SIG-M5 treated with dmso at 0.1 percent for 504 hours (cell line): ENCODE measurements around the gene DHRS13.
"Not testable (repeated sequence)": the region's sequence is repeated elsewhere in the genome, so short reads cannot be mapped to it uniquely, and the experiment has no call there.

ENCODE experiments used
- DNase-seq: peaks from one replicate; lab custom pipeline; 2025; ENCODE audit not compliant: unreplicated experiment; lab: John Stamatoyannopoulos, UW

DHRS13 gene

DNA sequence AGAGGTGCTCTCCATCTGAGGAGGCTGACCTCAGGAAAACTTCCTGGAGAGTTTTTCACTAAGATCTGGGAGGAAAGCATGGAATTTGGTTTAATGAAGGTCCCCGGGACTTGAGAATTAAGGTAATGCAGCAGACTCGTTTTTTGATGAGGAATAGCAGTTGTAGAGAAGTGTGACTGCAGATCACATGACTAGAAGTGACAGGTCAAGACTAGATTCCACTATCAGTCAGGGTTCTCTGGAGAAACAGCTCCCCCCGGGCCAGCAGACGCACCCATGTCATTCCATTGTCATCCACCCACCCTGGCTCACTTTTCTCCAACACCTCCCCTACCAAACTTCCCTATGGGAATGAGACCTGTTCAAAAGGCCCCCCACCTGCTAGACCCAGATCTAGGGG lies 1.9 kb upstream of the DHRS13 start:
- no peak for DNase-seq

DNA sequence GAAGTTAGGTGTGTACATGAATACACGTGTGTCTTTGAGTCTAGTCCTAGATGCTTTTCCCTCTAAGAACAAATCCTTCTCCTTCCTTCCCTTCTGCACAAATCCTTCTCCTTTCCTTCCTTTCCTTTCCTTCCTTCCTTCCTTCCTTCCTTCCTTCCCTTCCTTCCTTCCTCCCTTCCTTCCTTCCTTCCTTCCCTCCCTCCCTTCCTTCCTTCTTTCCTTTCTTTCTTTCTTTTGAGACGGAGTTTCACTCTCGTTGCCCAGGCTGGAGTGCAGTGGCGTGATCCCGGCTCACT lies 615 bp upstream of the DHRS13 start:
- DNase-seq, result not testable (repeated sequence)

DNA sequence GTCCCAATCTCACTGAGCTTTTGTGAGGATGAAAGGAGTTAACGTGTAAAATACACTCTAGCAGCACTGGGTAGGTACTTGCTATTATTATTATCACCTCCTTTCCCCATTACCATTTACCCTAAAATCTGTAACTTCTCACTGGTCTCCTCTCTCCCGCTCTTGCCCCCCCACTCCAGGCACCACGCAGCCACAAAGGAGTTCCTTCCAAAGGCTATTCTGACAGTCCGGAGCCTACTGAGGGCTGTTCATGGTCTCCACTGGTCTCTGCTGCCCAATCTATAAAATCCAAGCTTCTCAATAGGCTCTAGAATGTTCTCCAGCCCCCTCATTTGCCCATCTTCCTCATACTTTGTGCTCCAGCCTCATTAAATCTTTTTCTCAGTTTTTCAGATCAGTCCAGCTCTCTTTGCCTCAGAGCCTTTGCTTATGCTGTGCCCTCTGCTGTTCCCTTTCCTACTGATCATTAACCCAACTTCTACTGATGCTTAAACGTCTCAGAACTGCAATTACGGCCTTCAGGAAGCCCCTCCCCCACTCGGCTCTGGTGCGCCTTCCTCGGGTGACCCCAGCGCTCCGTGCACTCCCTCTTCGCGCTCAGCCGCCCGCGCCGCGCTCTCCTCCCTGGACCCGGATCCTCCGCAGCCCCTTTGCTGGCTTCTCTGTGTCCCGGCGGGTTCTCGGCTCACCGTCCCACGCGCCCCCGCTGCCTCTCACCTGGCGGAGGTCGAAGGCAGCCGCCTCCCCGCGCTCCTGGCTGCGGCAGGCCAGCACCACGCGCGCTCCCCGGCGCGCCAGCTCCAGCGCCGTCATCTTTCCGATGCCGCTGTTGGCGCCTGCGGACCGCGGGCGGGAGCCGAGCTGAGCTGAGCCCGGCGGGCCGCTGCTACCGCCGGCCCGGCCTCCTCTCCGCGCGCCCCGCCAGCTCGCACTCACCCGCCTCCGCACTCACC lies 737 bp downstream of the DHRS13 start:
- peak; percentile 52 for DNase-seq

DNA sequence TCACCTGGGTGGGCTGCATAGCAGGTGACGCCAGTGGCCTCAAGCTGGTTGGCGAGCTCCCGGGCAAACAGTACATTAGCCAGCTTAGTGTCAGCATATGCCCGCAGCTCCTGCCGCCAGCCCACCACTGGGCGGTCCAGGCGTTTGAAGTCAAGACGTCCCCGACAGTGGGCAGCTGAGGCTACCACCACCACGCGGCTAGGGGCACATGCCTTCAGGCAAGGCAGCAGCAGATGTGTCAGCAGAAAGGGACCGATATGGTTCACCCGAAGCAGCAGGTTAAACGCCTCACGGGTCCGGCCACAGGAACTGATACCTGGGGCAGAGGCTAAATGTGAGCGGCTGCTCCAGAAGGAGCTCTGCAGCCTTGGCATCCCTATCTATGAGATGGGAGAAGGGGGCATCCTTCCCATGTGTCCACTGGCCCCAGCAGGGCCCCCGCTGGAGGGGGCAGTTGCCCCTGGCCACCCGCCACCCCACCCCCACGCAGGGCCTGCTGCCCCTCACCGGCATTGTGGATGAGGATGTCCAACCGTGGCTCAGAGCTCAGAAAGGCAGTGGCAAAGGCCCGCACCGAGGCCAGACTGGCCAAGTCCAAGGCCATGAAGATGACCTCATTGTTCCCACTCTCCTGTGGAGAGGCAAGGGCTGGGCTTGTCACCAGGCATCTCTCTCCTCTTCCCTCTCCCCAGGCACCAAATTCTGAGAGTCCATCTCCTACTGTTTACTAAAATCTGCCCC lies 1.7 kb downstream of the DHRS13 start:
- no peak for DNase-seq

DNA sequence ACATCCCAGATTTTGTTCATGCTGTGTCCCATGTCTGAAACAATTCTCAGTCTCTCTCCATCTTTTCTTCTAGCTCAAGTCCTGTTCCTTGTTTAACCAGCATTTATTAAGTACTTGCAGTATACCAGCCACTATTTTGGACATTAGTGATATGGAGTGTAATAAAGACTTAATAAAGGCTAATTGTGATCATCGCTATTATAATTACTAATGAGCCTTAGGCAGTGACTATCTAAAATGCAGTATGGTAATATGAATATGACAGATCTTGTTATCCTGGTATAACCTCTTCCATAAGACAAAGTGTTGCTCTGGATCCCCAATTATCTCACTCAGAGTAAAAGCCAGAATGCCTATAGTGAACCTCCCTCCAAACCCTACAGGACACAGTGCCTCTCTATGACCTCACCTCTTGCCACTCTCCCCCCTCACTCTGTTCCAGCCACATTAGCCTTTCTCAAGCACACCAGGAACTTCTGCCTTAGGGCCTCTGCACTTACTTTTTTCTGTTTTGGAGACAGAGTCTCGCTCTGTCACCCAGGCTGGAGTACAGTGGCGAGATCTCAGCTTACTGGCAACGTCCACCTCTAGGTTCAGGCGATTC lies 3.6 kb downstream of the DHRS13 start:
- DNase-seq, result no peak

DNA sequence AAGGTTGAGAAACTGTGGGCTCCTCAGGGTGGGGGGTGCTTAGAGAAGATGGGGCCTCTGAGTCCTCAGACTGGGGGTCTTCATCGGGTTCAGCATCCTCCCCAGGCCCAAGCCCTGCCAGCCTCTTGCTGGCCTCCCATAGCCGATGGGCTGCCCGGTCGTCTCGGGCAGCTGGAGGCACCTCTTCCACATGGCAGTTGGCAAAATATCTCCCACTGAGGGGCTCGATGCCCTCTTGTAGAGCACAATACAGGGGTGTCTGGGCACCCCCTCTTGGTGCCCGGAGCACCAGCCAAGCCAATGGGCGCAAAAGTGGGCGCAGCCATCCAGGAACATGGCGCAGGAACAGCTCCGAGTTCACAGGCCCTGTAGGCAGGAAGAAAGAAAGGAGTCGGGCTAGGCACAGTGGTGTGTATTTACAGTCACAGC lies 4.3 kb downstream of the DHRS13 start:
- no peak for DNase-seq

DNA sequence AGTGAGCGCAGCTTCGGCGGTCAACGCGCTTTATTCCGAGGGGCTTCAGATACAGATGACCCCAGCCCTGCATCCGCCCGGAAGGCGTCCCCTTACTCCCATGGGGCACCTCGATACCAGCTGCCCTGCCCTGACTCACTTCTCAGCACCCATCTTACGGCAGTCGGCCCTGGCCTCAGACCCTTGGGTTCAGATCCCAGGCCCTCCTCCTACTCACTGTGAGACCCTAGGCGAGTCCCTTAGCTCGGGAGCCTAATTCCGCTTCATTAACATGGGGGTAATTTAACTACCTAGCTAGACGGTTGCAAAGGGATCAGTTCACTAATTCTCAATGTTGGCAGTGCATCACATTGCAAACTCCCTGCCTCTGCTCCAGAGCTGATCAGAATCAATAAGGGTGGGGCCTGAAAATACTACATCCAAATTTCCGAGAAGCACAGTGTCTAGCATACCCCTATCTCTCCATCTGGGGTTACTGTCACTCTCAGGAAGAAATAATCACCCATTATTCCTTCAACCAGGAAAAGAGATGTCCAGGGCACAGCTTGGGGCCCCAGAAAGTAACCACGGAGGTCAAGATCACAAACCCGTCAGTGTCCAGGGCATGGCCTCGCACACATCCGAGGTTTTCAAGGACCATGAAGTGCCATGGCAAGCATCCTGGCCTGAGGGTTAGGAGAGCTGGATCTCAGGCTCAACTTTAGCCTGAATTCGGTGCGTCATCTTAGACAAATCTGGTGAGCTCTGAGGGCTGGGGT lies 4.9 kb downstream of the DHRS13 start:
- no peak for DNase-seq

DNA sequence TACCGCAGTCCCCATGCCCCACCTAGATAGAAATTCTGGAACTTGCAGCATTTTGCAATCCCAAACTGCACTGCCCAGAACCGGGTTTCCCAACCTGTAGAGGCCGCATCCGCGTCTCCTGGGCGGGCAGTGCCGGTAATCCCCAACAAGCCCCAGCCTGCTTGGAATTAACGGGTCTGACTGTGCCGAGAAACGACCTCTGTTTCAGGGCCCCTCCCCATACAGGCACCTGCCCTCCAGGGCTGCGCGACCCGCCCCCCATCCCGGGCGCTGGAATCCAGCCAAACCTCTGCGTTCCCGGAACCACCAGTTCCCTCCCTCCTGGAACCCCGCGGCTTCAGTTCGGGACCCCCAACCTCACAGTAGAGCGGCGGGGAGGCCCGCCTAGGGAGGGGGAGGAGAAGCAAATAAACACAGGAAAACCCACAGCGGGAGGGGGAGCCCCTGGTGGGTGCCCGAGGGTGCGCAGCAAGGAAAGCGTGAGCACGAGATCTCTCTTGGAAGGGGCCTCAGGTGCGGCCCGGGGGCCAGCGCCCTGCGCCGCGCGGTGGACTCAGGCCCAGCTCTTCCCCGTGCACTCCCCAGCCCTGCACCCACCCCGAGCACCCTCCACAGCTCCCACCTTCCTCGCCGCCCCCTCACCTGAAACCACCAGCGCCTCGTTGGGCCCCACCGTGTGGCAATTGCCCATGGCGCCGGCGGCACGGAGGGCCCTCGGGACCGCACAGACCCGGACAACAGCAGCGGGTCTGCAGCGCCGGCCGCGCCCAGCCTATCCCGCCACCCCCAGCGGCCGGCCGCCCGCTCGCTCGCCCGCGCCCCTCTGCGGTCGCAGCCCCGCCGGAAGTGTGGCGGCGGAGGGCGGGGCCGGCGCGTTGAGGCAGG lies 5.8 kb downstream of the DHRS13 start, which contains the start of gene FLOT2:
TSS of gene FLOT2 (minus strand) at position 850 of the 885 bp plus-strand sequence. CDS start at position 691, 159 bp downstream.
- peak; percentile 72 for DNase-seq

DNA sequence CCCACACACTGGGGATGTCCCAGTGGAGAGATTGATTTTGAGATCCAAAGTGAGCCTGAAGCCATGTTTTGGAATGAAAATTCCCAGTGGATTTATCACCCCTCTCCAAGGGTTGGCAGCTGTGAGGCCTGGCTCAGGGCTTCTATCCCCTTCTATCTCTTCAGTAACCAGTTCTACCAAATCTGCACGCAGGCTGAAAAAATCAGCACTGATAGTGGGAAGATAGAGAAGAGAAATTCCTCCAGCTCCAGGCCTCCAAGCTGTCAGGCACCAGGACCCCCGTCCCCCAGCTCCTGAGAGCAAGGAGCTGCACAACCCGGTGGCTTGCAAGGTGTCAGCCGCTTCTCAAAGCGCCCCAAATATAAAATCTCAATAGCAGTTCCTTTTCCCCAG lies 6.4 kb downstream of the DHRS13 start:
- DNase-seq, result no peak

DNA sequence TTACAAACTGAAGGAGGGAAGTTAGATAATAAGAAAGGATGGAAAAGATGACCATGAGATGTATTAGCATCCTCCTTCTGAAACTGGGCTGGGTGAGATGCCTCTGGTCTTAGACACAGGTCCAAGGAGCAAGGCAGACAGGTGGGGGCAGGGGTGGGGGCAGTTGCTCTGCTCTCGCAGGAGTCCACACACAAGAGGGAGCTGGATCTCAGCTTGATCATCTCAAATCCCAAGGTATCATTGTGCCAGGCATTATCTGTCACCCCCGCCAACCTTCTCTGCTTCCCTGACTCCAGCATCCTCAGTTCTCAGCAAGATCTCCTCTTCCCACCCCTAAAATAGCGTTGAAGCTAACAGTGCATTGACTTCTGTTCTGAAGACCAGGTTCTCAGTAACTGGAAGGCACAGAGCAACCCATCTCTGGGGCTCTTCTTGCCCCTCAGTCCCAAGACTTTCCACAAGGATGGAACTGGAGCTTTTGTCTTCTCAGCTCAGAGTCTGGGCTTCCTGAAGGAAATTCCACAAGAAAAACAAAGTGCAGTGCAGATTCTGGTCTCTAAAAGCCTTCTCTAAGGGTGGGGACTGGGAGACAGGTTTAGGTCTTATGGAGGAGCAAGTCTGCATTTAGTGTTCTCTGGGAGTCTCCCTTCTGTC lies 7.0 kb downstream of the DHRS13 start:
- no peak for DNase-seq

DNA sequence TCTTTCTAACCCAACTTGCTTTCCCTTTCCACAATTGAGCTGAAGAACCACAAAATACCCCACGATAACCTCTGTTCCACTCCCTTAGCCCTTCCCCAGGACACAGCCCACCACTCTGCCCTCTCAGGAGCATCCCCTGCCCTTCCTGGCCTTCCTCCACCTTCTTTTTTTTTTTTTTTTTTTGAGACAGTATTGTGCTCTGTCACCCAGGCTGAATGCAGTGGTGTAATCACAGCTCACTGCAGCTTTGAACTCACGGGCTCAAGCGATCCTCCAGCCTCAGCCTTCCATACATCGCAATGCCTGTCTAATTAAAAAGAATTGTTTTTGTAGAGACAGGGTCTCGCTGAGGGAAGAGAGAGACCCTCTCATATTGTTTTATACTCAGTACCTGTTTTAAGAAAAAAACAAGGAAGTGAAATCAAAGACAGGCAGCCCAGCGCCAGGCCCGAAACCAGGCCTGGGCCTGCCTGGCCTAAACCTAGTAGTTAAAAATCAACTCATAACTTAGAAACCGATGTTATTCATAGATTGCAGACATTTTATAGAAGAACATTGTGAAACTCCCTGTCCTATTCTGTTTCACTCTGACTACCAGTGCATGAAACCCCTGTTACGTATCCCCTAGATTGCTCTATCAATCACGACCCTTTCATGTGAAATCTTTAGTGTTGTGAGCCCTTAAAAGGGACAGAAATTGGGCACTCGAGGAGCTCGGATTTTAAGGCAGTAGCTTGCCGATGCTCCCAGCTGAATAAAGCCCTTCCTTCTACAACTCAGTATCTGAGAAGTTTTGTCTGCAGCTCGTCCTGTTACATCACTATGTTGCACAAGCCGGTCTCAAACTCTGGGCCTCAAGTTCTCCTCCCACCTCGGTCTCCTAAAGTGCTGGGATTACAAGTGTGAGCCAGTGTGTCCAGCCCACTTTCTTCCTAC lies 9.4 kb downstream of the DHRS13 start:
- peak; percentile 89 for DNase-seq

DNA sequence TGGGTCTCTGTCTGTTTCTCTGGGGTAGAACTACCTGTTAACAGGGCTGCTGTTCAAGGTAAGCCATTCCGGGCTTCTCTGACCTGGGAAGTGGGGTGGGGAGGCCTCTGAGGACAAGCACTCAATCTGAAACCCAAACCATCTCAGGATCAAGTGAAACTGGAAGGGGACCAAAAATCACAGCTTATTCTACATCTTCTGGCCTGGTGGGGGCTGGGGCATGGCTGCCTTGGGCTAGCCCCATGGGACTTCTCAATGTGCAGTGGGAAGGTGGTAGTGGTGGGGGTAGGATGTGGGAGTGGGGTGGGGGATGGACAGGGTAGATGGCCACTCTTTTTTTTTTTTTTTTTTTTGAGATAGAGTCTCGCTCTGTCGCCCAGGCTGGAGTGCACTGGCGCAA lies 10.9 kb downstream of the DHRS13 start:
- DNase-seq, result no peak

DNA sequence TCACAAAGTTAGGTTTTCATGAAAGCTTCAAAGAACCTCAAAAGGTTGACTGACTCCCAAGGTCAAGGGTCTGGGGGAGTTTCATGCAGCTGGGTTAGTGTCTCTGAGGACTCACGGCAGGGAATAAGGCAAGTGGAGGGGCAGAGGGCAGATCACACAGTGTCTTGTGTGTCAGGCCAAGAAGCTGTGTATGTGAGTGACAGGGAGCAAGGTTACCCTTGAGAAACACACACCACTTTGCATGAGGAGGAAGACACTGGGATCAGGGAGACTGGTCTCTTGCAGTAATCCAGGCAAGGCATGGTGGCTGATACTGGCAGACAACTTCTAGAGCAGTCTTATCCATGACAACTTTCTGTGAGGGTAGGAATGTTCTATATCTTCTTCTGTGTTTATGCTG lies 11.7 kb downstream of the DHRS13 start:
- no peak for DNase-seq

DNA sequence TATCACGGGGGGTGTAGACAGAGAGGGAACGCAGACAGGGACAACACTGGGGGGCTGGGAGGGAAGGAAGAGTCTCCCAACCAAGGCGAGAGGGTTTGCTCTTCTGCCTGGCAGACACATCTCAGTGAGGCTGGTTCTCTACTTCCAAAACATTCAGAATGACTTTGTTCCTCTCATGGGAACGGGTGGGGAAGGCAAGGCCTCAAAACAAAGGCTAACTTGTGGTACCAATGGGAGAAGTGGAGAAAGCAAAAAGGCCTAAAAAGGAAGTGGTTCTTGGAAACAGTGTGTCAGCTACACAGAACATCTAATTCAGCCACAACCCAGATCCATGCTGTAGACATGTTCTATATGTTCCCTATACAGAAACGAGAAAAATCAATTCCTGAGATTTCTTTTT lies 12.9 kb downstream of the DHRS13 start:
- DNase-seq, result no peak

DNA sequence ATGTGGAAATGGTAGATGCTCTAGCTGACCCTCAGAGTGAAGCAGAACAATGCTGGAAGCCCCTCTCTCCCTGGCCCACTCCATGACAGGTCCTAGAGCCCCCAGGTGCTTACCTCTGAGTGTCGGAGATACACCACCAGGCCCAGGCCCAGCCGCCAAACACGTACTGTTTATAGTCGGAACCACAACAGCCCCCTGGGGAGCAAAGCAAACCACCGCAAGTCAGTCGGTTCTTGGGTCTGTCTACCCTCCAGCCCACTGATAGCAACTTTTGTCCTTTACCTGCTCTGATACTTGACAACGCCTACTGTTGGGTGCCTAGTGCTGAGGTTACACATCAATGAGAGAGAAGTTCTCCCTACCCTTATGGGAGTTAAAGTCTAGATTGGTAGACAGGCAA lies 14.0 kb downstream of the DHRS13 start:
- no peak for DNase-seq

DNA sequence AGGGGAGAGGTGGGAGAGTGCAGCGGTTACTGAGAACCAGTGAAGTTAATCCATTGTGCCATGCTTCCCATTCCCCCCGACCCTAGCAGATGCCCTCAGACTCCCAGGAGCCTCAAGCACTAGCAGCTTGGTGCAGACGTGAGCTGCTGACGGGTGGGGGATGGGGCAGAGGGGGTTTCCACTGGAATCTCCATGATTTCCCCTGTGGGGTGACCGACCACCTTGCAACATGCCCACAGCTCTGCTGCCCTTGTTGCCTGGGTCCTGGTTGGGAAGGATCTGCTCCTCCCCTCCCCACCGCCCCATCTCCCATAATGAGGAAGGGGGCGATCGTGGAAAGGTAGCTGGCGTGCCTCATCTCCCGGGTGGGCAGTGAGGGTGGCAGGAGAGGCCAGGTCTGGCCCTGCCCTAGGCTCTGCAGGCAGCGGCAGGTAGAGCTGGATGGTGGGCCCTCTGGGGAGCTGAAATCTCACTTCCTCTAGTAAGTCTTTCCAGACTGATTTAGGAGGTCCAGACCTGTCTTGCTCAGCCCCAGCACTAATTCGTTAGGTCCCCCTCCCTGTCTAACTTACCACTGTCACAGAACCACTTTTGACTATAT lies 14.9 kb downstream of the DHRS13 start:
- DNase-seq, result no peak

DNA sequence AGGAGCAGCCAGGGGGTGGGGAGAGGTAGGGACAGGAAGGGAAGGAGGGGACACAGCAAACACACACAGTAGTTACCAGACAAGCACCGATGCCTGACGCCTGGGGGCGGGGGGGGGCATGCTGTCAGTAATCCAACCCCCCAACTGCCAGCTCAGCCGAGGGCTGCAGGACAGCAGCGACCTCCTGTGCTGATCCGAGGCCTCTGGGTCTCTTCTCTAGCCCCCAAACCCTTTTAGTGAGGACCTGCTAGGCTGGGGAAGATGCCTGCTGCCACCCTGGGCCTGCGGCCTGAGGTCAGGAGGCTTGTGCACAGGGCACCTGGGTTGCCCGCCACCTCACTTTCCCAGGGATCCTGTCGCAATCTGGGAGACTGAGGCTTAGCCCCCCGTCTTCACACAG lies 16.9 kb downstream of the DHRS13 start:
- DNase-seq, result no peak

DNA sequence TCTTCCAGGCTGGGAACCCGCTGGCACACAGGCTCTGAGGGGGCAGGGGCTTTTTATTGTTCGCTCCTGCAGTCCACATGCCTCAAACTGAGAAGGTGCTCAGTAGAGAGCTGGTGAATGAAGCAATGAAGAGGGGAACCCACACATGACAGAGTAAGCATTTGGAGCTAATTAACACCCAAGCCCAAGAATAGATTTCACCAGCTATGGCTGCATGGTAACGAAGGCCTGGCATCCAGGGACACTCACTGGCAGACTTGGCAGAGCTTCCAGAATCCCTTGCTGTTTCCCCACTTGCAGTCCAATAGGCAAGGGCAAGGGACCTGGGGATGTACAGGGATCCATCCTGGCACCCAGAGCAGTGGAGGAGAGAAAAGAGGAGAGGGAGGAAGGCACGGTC lies 17.5 kb downstream of the DHRS13 start:
- DNase-seq, result no peak
